Measurements from ENCODE around the gene KAT8. TPM values are rescaled to one million over a fixed set of nuclear protein-coding genes. Genes with fewer than 3 reads are reported as not detected.

The KAT8 gene
- total RNA-seq, 1 donor from 2014 or later = 72.6 TPM

DNA sequence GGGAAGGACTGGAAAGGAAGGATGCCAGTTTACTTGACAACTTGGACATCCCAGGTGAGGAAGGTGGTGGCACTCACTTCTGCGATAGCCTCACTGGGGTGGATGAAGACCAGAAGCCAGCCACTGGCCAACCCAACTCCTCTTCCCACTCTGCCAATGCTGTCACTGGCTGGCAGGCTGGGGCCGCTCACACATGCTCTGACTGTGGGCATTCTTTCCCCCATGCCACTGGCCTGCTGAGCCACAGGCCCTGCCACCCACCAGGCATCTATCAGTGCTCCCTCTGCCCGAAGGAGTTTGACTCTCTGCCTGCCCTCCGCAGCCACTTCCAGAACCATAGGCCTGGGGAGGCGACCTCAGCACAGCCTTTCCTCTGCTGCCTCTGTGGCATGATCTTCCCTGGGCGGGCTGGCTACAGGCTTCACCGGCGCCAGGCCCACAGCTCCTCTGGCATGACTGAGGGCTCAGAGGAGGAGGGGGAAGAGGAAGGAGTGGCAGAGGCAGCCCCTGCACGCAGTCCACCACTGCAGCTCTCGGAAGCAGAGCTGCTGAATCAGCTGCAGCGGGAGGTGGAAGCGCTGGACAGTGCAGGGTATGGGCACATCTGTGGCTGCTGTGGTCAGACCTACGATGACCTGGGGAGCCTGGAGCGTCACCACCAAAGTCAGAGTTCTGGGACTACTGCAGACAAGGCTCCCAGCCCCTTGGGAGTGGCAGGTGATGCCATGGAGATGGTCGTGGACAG, 38.7 kb upstream of the KAT8 start:
- Mint-ChIP-seq H3K27ac (ENCODE audit: unreplicated experiment) (no peak overlapping the region), H3K4me3 (peak overlapping the region; percentile 34), H3K4me1 (peaks cover 12% of the 10 kb centered on the region), H3K9me3 (no peaks in the 10 kb centered on the region), H3K27me3 (ENCODE audit: low read depth) (peaks cover 2% of the 10 kb centered on the region), H3K36me3 (ENCODE audit: low read depth) (peaks cover 11% of the 10 kb centered on the region)
- DNase-seq (ENCODE audit: low read depth, low spot score) = no peak
- TF ChIP-seq, protein P1, sequence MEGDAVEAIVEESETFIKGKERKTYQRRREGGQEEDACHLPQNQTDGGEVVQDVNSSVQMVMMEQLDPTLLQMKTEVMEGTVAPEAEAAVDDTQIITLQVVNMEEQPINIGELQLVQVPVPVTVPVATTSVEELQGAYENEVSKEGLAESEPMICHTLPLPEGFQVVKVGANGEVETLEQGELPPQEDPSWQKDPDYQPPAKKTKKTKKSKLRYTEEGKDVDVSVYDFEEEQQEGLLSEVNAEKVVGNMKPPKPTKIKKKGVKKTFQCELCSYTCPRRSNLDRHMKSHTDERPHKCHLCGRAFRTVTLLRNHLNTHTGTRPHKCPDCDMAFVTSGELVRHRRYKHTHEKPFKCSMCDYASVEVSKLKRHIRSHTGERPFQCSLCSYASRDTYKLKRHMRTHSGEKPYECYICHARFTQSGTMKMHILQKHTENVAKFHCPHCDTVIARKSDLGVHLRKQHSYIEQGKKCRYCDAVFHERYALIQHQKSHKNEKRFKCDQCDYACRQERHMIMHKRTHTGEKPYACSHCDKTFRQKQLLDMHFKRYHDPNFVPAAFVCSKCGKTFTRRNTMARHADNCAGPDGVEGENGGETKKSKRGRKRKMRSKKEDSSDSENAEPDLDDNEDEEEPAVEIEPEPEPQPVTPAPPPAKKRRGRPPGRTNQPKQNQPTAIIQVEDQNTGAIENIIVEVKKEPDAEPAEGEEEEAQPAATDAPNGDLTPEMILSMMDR (conservative IDR thresholded peaks at IDR 0.05) = no peak

DNA sequence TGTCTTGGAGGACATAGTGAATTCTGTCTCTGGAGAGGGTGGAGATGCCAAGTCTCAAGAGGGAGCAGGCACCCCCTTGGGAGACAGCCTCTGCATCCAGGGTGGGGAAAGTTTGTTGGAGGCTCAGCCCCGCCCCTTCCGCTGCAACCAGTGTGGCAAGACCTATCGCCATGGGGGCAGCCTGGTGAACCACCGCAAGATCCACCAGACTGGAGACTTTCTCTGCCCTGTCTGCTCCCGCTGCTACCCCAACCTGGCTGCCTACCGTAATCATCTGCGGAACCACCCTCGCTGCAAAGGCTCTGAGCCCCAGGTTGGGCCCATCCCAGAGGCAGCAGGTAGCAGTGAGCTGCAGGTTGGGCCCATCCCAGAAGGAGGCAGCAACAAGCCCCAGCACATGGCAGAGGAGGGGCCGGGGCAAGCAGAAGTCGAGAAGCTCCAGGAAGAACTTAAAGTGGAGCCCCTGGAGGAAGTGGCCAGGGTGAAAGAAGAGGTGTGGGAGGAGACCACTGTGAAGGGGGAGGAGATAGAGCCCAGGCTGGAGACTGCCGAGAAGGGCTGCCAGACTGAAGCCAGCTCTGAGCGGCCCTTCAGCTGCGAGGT, 38.0 kb upstream of the KAT8 start:
- Mint-ChIP-seq H3K4me3 (no peak overlapping the region), H3K4me1 (peaks cover 12% of the 10 kb centered on the region), H3K27ac (ENCODE audit: unreplicated experiment) (no peak overlapping the region), H3K36me3 (ENCODE audit: low read depth) (peaks cover 11% of the 10 kb centered on the region), H3K9me3 (no peaks in the 10 kb centered on the region), H3K27me3 (ENCODE audit: low read depth) (peaks cover 2% of the 10 kb centered on the region)
- TF ChIP-seq, protein P1 (conservative IDR thresholded peaks at IDR 0.05) = no peak
- no peak for DNase-seq (ENCODE audit: low read depth, low spot score)

DNA sequence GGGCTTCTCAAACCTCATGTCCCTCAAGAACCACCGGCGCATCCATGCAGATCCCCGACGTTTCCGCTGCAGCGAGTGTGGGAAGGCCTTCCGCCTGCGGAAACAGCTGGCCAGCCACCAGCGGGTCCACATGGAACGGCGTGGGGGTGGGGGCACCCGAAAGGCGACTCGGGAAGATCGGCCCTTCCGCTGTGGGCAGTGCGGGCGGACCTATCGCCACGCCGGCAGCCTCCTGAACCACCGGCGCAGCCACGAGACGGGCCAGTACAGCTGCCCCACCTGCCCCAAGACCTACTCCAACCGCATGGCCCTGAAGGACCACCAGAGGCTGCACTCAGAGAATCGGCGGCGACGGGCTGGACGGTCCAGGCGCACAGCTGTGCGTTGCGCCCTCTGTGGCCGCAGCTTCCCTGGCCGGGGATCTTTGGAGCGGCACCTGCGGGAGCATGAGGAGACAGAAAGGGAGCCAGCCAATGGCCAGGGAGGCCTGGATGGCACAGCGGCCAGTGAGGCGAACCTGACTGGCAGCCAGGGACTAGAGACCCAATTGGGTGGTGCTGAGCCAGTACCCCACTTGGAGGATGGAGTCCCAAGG, 37.3 kb upstream of the KAT8 start:
- DNase-seq (ENCODE audit: low read depth, low spot score) = no peak
- Mint-ChIP-seq H3K4me1 (peaks cover 5% of the 10 kb centered on the region), H3K4me3 (no peak overlapping the region), H3K27me3 (ENCODE audit: low read depth) (peaks cover 2% of the 10 kb centered on the region), H3K9me3 (no peaks in the 10 kb centered on the region), H3K36me3 (ENCODE audit: low read depth) (peaks cover 11% of the 10 kb centered on the region), H3K27ac (ENCODE audit: unreplicated experiment) (no peak overlapping the region)
- TF ChIP-seq, protein P1 (conservative IDR thresholded peaks at IDR 0.05) = no peak

DNA sequence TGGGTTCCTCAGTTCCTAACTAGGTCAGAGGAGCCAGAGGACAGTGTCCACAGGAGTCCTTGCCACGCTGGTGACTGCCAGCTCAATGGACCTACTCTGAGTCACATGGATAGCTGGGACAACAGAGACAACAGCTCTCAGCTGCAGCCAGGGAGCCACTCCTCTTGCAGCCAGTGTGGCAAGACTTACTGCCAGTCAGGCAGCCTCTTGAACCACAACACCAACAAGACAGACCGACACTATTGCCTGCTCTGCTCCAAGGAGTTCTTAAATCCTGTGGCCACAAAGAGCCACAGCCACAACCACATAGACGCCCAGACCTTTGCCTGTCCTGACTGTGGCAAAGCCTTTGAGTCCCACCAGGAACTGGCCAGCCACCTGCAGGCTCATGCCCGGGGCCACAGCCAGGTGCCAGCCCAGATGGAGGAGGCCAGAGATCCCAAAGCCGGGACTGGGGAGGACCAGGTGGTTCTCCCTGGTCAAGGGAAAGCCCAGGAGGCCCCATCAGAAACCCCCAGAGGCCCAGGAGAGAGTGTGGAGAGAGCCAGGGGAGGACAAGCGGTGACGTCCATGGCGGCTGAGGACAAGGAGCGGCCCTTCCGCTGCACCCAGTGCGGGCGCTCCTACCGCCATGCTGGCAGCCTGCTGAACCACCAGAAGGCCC, 36.6 kb upstream of the KAT8 start:
- no peaks in the 10 kb centered on the region for H3K9me3 Mint-ChIP-seq
- TF ChIP-seq, protein P1 (conservative IDR thresholded peaks at IDR 0.05) = no peak
- peaks cover 4% of the 10 kb centered on the region for H3K4me1 Mint-ChIP-seq
- no peak overlapping the region for H3K27ac Mint-ChIP-seq (ENCODE audit: unreplicated experiment)
- H3K36me3 Mint-ChIP-seq (ENCODE audit: low read depth) = peaks cover 11% of the 10 kb centered on the region
- H3K4me3 Mint-ChIP-seq = peak overlapping the region; percentile 19
- H3K27me3 Mint-ChIP-seq (ENCODE audit: low read depth) = peaks cover 2% of the 10 kb centered on the region
- DNase-seq (ENCODE audit: low read depth, low spot score) = no peak

DNA sequence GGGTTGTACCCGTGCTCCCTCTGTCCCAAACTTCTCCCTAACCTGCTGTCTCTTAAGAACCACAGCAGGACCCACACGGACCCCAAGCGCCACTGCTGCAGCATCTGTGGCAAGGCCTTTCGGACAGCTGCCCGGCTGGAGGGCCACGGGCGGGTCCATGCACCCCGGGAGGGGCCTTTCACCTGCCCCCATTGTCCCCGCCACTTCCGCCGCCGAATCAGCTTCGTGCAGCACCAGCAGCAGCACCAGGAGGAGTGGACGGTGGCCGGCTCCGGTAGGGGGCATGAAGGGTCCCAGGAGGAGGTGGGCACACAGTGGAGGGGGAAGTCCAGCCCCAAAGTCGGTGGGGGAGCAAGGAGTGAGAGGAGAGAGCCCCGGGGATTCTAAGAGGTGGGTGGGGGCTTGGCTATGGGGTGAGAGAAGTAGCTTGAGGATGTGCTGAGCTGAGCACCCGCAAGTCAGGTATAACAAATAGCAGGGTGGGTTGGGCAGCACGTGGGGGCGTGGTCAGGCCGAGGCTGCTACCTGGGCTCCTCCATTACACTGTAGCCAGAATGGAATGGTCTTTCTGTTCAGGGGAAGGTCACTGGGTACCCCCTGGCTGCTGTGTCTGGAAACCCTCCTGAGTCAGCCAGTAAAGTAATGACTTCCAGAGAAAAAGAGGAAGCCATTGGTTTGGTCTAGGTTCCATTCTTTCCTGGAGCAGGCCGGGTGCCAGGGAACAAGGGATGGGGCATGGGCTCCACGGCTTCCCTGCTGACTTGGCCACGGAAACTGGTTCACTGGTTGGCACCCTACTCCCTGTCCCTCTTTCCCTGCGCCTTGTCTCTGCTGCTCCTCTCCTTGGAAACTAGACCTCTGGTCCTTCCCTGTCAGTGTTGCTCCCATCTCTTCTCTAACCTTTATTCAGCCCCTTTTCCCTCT, 35.8 kb upstream of the KAT8 start:
- TF ChIP-seq, protein P1 (conservative IDR thresholded peaks at IDR 0.05) = no peak
- Mint-ChIP-seq H3K27ac (ENCODE audit: unreplicated experiment) (peak overlapping the region; percentile 72), H3K4me1 (peaks cover 4% of the 10 kb centered on the region), H3K4me3 (peak overlapping the region; percentile 40), H3K36me3 (ENCODE audit: low read depth) (peaks cover 11% of the 10 kb centered on the region), H3K9me3 (no peaks in the 10 kb centered on the region), H3K27me3 (ENCODE audit: low read depth) (peaks cover 2% of the 10 kb centered on the region)
- no peak for DNase-seq (ENCODE audit: low read depth, low spot score)
